ENCODE results near the gene KRTAP20-2. TPM values are rescaled to one million over a fixed set of nuclear protein-coding genes. Genes with fewer than 3 reads are reported as not detected.

The KRTAP20-2 gene
- total RNA-seq, 1 donor from 2014 or later = not detected

DNA sequence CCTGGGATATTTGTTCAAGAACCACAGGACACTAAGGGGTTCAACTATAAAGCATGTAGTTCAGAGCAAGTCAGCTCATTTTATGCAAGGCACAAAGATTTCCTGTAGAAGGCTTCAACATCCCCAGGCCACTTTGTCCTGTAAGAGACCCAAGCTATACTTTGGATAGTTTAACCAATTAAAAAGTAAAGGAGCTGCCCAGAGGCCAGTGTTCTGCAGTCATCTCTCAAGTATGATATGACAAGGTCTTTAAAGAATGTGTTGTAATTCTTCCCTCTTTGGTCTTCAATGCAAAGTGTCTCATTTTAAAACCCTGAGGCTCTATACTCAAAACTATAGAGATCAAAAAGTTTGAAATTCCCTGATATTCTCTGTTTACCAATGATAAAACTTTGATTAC lies 41.7 kb downstream of the KRTAP20-2 start:
- TF ChIP-seq, protein P1, sequence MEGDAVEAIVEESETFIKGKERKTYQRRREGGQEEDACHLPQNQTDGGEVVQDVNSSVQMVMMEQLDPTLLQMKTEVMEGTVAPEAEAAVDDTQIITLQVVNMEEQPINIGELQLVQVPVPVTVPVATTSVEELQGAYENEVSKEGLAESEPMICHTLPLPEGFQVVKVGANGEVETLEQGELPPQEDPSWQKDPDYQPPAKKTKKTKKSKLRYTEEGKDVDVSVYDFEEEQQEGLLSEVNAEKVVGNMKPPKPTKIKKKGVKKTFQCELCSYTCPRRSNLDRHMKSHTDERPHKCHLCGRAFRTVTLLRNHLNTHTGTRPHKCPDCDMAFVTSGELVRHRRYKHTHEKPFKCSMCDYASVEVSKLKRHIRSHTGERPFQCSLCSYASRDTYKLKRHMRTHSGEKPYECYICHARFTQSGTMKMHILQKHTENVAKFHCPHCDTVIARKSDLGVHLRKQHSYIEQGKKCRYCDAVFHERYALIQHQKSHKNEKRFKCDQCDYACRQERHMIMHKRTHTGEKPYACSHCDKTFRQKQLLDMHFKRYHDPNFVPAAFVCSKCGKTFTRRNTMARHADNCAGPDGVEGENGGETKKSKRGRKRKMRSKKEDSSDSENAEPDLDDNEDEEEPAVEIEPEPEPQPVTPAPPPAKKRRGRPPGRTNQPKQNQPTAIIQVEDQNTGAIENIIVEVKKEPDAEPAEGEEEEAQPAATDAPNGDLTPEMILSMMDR (IDR thresholded peaks at IDR 0.05) = no peak
- intact Hi-C loops (cut with DNase I) = no loop called here
- H3K9me3 ChIP-seq = no peaks in the 10 kb centered on the region
- DNase-seq (ENCODE audit: low spot score in 2 of 2) = no peak
- H3K27ac ChIP-seq = no peak overlapping the region
- no peaks in the 10 kb centered on the region for H3K27me3 ChIP-seq
- H3K4me1 ChIP-seq = no peaks in the 10 kb centered on the region
- H3K36me3 ChIP-seq = no peaks in the 10 kb centered on the region
- H3K4me3 ChIP-seq = no peak overlapping the region

DNA sequence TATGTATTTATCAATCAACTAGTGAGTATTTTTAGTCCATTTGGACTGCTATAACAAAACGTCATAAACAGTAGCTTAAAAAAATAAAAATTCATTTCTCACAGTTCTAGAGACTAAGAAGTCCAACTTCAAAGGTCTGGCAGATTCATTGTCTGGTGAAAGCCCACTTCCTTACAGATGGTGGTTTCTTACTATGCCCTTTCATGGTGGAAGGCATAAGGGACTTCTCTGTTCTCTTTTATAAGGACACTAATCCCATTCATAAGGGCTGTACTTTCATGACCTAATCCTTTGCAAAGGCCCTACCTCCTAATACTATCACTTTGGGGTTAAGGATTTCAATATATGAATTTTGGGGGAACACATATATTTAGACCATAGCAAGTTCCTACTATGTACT lies 45.6 kb downstream of the KRTAP20-2 start:
- DNase-seq (ENCODE audit: low spot score in 2 of 2) = no peak
- Histone ChIP-seq H3K36me3 (no peaks in the 10 kb centered on the region), H3K27ac (no peak overlapping the region), H3K9me3 (no peaks in the 10 kb centered on the region), H3K4me3 (no peak overlapping the region), H3K27me3 (no peaks in the 10 kb centered on the region), H3K4me1 (no peaks in the 10 kb centered on the region)
- intact Hi-C loops (cut with DNase I) = no loop called here
- TF ChIP-seq, protein P1 (IDR thresholded peaks at IDR 0.05) = no peak

DNA sequence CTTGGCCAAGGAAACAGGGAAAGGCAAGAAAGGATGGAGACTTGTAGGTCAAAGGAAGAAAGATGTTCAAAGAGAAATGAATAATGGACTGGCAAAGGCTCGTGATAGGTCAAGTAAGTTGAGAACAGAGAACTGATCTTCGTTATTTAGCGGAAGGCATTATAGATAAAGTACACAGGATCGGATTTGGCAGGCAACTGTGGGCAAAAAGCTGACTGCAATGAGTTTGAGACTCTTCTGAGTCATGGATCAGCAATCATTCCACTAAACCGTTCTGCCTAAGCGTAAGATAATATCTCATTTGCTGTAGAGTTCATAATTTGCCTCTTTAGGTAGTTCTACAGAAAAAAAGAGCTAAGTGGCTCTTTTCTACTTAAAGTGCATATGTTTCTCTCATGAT lies 49.5 kb downstream of the KRTAP20-2 start:
- no peak overlapping the region for H3K4me3 ChIP-seq
- H3K4me1 ChIP-seq = no peaks in the 10 kb centered on the region
- no peak overlapping the region for H3K27ac ChIP-seq
- H3K27me3 ChIP-seq = no peaks in the 10 kb centered on the region
- DNase-seq (ENCODE audit: low spot score in 2 of 2) = no peak
- H3K9me3 ChIP-seq = no peaks in the 10 kb centered on the region
- intact Hi-C loops (cut with DNase I) = no loop called here
- H3K36me3 ChIP-seq = no peaks in the 10 kb centered on the region
- TF ChIP-seq, protein P1 (IDR thresholded peaks at IDR 0.05) = no peak

Other genes with a start within 250 kb of the KRTAP20-2 start
- gene KRTAP13-1, start 239.2 kb upstream of the KRTAP20-2 start, total RNA-seq = not detected
- gene KRTAP13-3, start 209.3 kb upstream of the KRTAP20-2 start, total RNA-seq = not detected
- gene KRTAP13-4, start 205.0 kb upstream of the KRTAP20-2 start, total RNA-seq = not detected
- gene KRTAP15-1, start 194.9 kb upstream of the KRTAP20-2 start, total RNA-seq = not detected
- gene KRTAP19-1, start 154.8 kb upstream of the KRTAP20-2 start, total RNA-seq = not detected
- not detected for gene KRTAP19-2, start 147.8 kb upstream of the KRTAP20-2 start, total RNA-seq
- gene KRTAP19-3, start 143.2 kb upstream of the KRTAP20-2 start, total RNA-seq = not detected
- not detected for gene KRTAP19-4, start 138.0 kb upstream of the KRTAP20-2 start, total RNA-seq
- not detected for gene KRTAP19-5, start 133.1 kb upstream of the KRTAP20-2 start, total RNA-seq
- gene KRTAP19-6, start 93.3 kb upstream of the KRTAP20-2 start, total RNA-seq = not detected
- not detected for gene KRTAP19-7, start 73.9 kb upstream of the KRTAP20-2 start, total RNA-seq
- not detected for gene KRTAP22-2, start 44.8 kb upstream of the KRTAP20-2 start, total RNA-seq
- gene KRTAP6-3, start 42.8 kb upstream of the KRTAP20-2 start, total RNA-seq = not detected
- gene KRTAP6-2, start 36.3 kb upstream of the KRTAP20-2 start, total RNA-seq = not detected
- gene KRTAP22-1, start 34.1 kb upstream of the KRTAP20-2 start, total RNA-seq = not detected
- gene KRTAP6-1, start 21.3 kb upstream of the KRTAP20-2 start, total RNA-seq = not detected
- not detected for gene KRTAP20-1, start 18.8 kb upstream of the KRTAP20-2 start, total RNA-seq
- gene KRTAP20-4, start 14.6 kb upstream of the KRTAP20-2 start, total RNA-seq = not detected
- gene KRTAP20-3, start 7.7 kb downstream of the KRTAP20-2 start, total RNA-seq = not detected
- gene KRTAP21-3, start 83.6 kb downstream of the KRTAP20-2 start, total RNA-seq = not detected
- gene KRTAP21-2, start 112.1 kb downstream of the KRTAP20-2 start, total RNA-seq = not detected
- not detected for gene KRTAP21-1, start 120.2 kb downstream of the KRTAP20-2 start, total RNA-seq
- not detected for gene KRTAP8-1, start 178.1 kb downstream of the KRTAP20-2 start, total RNA-seq
- not detected for gene KRTAP7-1, start 194.6 kb downstream of the KRTAP20-2 start, total RNA-seq
- gene KRTAP11-1, start 246.4 kb downstream of the KRTAP20-2 start, total RNA-seq = not detected